Gastroesophageal sphincter (tissue), 3 donors: Measurements from ENCODE around the gene NDUFB11.

Experiments used
- POLR2AphosphoS5 ChIP-seq: sonication (generic); formaldehyde crosslinking; IDR thresholded peaks from one replicate; pipeline ENCODE4 v1.6.1; 2017; ENCODE audit warnings: antibody characterized with exemption
- TF ChIP-seq, protein P1 (sequence below), 4 experiments: fragments of 200-600 bp in 2 of 4; fragments of 450-650 bp in 2 of 4; sonication (generic) in 1 of 4; IDR thresholded peaks; one replicate each; pipeline ENCODE4 v1.5.1; 2017 to 2019; ENCODE audit warnings: antibody characterized with exemption in 4 of 4, mild to moderate bottlenecking in 2 of 4, moderate library complexity in 2 of 4

DNA sequence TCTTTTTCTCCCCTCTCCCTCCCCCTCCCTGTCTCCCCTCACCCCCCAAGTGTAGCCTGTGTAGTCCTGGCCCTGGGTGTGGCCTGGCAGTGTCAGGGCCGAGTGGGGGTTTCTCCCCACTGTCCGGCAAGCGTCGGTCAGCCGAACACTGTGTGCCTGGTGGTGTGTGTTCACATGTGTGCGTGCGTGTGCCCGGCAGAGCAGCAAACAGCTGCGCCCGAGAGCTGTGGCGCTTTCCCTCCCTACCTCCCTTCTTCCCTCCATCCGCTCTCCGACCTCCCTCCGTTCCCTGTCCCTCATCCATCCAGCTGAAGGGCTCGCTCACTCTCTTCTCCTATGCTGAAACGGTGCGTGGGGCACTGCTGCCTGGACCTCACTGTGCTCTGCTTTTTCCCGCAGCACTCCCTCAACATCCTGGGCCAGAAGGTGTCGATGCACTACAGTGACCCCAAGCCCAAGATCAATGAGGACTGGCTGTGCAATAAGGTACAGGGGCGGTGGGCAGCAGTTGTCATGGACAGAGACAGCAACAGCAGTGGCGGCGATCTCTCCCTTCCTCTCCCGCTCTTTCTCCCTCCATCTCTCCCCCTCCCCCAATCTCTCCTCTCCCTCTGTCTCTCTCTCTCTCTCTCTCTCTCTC is 31.7 kb upstream of the NDUFB11 start:
- TF ChIP-seq, protein P1, sequence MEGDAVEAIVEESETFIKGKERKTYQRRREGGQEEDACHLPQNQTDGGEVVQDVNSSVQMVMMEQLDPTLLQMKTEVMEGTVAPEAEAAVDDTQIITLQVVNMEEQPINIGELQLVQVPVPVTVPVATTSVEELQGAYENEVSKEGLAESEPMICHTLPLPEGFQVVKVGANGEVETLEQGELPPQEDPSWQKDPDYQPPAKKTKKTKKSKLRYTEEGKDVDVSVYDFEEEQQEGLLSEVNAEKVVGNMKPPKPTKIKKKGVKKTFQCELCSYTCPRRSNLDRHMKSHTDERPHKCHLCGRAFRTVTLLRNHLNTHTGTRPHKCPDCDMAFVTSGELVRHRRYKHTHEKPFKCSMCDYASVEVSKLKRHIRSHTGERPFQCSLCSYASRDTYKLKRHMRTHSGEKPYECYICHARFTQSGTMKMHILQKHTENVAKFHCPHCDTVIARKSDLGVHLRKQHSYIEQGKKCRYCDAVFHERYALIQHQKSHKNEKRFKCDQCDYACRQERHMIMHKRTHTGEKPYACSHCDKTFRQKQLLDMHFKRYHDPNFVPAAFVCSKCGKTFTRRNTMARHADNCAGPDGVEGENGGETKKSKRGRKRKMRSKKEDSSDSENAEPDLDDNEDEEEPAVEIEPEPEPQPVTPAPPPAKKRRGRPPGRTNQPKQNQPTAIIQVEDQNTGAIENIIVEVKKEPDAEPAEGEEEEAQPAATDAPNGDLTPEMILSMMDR (IDR thresholded peaks at IDR 0.05) = no peak
- no peak for TF ChIP-seq POLR2AphosphoS5
